Ectodermal cell (in vitro differentiated cells): Measurements from ENCODE around the gene CDK11A.
A peak's percentile ranks its signal among the peaks of the same experiment; 100 is the strongest.
"Not testable (repeated sequence)": the region's sequence is repeated elsewhere in the genome, so short reads cannot be mapped to it uniquely, and the experiment has no call there.

ENCODE experiments used
- H3K27ac ChIP-seq: 2 replicates; pipeline ENCODE4 v1.7.0; 2013; ENCODE audit warnings: mild to moderate bottlenecking, low read depth, low read length; ENCODE audit not compliant: insufficient read depth, poor library complexity, severe bottlenecking
- H3K27me3 ChIP-seq: 2 replicates; pipeline ENCODE4 v1.7.0; 2013; ENCODE audit warnings: mild to moderate bottlenecking, low read length; ENCODE audit not compliant: insufficient read depth, control insufficient read depth, poor library complexity, severe bottlenecking
- H3K36me3 ChIP-seq: one replicate; pipeline ENCODE4 v1.7.0; 2013; ENCODE audit warnings: low read length; ENCODE audit not compliant: control insufficient read depth, insufficient read depth
- H3K4me1 ChIP-seq: one replicate; pipeline ENCODE4 v1.7.0; 2013; ENCODE audit warnings: low read length; ENCODE audit not compliant: control insufficient read depth, insufficient read depth
- H3K4me3 ChIP-seq: 2 replicates; pipeline ENCODE4 v1.7.0; 2013; ENCODE audit warnings: low read depth, low read length, control low read depth; ENCODE audit not compliant: insufficient read depth
- H3K9me3 ChIP-seq: 2 replicates; pipeline ENCODE4 v1.7.0; 2013; ENCODE audit warnings: mild to moderate bottlenecking, low read length, moderate library complexity; ENCODE audit not compliant: control insufficient read depth
- WGBS, 2 experiments: methylation state at CpG; one replicate each; pipeline ENCODE4 v1.1.7; 2013; ENCODE audit warnings: missing lambda C conversion rate in 2 of 2; 5-methylcytosine and 5-hydroxymethylcytosine counted together

Gene CDK11A

DNA sequence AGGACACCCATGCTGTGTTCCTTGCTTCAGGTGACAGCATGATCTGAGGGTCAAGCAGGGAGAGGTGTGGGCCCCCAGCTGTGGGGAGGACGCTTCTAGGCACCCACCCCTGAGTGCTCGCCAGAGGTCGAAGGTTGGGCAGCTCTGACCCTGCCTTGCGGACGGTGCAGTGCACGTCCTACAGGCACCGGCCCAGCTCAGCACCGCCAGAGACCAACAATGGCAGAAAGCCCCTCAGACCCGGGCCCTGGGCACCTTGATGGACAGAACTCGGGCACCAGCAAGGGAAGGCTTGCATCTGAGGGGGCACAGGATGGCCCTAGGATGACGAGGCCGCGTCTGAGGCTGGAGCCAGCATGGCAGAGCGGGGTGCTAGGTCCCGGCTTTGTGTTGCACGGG, 29.4 kb upstream of the CDK11A start:
- peaks cover 14% of the 10 kb centered on the region for H3K36me3 ChIP-seq
- H3K4me1 ChIP-seq = no peaks in the 10 kb centered on the region
- 95 to 96% methylated on average over 16 of the region's 16 CpGs for WGBS, 2 experiments
- no peak overlapping the region for H3K4me3 ChIP-seq
- no peaks in the 10 kb centered on the region for H3K27me3 ChIP-seq
- no peak overlapping the region for H3K27ac ChIP-seq
- no peaks in the 10 kb centered on the region for H3K9me3 ChIP-seq

DNA sequence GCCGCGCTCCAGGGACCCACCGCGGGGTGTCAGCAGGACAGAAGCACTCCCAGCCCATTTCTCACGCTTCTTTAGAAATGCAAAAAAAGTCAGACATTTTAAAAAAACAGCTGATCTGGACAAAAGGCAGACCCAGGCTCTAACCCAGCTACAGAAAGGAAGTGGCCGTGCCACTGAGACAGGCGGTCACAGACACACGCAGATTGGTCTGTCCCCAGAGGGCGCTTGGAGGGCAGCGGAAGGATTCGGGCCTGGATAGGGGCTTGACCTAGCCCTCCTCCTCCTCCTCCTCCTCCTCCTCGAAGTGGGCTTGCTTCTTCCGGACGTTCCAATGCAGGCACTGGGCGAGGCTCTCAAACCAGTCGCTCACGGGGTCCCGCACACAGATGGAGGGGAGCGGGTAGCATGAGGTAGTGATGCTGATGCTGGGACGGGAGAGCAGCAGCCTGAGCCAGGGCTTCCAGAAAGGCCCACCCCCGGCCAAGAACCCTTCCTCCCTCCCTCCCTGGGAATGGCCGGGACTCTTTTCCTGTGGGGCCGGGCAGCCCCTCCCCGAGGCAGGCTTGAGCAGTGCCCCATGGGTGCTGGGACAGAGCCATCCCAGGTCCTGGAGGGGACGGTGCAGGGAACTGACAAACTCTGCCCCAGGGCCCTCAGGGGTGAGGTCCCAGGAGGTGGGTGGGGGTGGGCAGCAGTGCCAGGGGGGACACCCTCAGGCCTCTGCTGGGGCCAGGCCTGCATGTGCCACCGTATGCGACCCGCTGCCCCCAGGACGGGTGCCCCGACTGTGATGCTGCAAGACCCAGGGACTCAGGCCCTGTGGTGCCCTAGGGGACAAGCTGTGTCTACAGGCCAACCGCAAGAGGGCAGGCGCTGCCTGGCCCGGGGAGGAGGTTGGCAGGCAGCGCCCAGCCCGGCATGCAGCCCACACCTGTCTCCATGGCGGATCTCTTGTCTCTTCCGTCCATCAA, 28.8 kb upstream of the CDK11A start:
- H3K4me1 ChIP-seq = no peaks in the 10 kb centered on the region
- H3K36me3 ChIP-seq = peaks cover 14% of the 10 kb centered on the region
- no peak overlapping the region for H3K27ac ChIP-seq
- no peak overlapping the region for H3K4me3 ChIP-seq
- no peaks in the 10 kb centered on the region for H3K27me3 ChIP-seq
- H3K9me3 ChIP-seq = no peaks in the 10 kb centered on the region
- 89 to 90% methylated on average over 37 of the region's 37 CpGs for WGBS, 2 experiments

DNA sequence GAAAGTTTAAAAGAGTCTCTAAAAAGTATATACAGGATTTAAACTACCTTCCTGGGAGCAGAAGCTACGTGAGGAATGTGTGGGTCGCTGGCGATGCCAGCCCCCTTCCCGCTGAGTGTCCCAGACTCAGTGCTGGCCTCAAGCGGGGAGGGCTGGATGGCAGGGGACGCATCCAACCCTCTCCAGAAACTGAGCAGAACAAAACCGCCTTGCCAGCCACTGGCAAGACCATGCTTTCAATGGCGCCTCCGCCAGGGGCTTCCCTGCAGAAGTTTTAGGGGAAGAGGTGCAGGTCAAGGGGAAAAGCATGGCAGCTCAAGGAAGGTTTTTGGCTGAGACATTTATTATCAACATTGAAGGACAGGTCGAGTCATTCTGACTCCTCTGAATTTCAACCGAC, 28.0 kb upstream of the CDK11A start:
- WGBS, 2 experiments = 92 to 94% methylated on average over 11 of the region's 11 CpGs

DNA sequence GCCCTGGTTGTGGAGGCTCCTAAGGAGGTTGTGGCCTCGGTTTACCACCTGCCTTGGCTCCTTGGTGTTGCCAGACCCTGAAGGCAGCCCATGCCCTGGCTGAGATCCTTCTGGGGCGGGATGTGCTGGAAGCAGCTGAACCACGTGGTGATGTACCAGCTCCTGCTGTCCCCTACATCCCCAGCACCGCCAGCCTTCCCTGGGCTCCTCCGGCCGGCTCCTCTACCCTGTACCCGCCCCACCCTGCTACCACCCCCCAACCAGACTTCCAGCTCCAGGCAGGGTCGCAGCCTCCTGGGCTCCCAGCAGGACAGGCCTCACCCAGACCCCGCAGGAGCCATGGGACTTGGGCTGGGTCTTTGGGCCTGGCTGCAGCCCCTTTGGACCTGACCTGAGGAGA, 25.8 kb upstream of the CDK11A start:
- H3K4me3 ChIP-seq, H3K4me1 ChIP-seq, H3K27ac ChIP-seq, H3K36me3 ChIP-seq, H3K9me3 ChIP-seq, H3K27me3 ChIP-seq: not testable (repeated sequence)
- 80 to 85% methylated on average over 6 to 7 of the region's 9 CpGs for WGBS, 2 experiments

More for the DNA sequence above, 28.0 kb upstream of the CDK11A start:
- Histone ChIP-seq H3K27me3 (no peaks in the 10 kb centered on the region), H3K4me1 (no peaks in the 10 kb centered on the region), H3K27ac (no peak overlapping the region), H3K9me3 (no peaks in the 10 kb centered on the region), H3K4me3 (no peak overlapping the region), H3K36me3 (peaks cover 14% of the 10 kb centered on the region)

DNA sequence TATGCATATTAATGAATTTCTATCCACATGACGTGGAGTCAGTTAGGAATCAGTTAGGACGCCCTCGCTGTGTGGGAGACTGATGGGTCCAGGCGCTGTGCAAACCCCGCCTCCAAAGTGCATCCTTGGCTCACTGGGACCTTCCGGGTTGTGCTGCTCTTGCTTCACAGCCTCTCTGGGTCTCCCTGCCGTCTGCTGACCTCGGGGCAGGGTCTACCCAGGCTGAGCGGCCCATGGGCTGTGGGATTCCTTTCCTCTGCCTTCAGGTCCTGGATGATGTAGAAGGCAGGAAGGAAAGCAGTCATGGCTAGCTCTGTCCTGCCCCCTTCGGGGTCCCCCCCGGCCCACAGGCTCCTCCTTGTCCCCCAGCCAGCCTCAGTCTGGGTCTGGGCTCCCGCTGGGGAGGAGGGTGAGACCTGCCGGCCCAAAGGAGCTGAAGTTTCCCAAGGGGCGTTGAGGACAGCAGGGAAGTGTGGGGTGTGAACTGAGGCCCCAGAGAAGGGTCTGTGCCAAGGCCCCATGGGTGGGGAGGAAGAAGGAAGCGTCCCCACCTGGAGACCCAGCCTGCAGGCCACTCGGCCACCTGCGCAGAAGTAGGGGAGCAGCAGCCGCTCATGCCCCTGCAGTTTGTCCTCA, 24.6 kb upstream of the CDK11A start:
- Histone ChIP-seq H3K4me1 (no peaks in the 10 kb centered on the region), H3K27me3 (no peaks in the 10 kb centered on the region), H3K4me3 (no peak overlapping the region), H3K9me3 (no peaks in the 10 kb centered on the region), H3K27ac (no peak overlapping the region), H3K36me3 (no peaks in the 10 kb centered on the region)
- 80 to 81% methylated on average over 18 of the region's 18 CpGs for WGBS, 2 experiments

DNA sequence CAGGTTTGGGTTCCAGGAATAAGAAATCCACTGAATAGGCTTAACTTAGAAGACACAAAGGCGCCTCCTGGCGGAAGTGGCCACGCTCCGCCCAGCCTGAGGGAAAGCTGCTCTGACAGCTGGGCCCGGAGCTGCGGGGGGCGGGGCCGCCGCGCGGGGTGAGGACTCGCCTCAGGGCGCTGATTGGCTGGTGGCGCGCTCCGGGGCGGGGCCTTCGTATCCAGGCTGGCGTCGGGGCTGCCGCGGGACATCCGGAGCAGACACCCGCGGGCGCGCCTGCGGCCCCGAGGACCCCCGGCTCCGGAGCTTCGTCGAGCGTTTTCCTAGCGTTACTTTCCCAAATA, 22.4 kb upstream of the CDK11A start:
- not testable (repeated sequence) for H3K27ac ChIP-seq, H3K4me1 ChIP-seq, H3K4me3 ChIP-seq, H3K9me3 ChIP-seq, H3K27me3 ChIP-seq, H3K36me3 ChIP-seq
- no CpG with 5 or more reads among the region's 35 CpGs for WGBS, 2 experiments

DNA sequence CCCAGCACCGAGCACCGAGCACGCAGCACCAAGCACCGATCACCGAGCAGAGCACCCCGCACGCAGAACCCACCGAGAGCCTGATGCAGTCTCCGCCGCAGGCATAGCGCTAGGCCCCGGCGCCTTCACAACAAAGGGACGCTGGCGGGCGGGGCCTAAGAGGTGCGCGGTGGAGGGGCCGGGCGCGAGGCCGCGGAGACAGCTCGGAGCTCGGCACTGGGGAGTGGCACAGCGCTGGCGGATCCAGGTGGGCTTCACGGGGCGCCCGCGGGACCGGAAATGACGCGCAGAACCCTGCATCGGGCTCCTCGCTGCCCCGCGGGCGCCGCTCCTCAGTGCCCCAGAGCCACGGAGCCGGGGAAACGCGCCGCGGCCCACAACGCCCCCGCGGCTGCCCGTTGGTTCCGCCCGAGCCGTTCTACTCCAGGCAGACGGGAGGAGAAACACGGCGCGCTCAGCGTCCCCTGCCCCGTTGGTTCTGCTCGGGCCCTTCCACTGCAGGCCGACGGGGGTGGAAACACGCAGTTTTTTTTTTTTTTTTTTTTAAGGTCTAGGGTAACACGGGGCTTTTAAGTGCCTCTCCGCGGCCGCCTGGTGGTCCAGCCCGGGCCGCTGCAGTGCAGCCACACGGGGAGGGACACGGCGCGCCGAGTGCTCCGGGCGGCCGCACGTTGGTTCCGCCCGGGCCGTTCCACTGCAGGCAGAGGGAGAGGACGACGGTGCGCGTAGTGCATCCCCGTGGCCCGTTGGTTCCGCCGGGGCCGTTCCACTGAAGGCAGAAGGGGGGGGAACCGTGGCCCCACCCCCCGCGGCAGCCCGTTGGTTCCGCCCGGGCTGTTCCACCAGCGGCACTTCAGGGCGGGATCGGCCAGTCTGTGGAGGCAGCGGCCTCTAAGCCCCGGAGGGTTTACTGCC, 21.8 kb upstream of the CDK11A start:
- WGBS, 2 experiments = 0% methylated on average over 8 to 21 of the region's 101 CpGs
- H3K4me1 ChIP-seq, H3K36me3 ChIP-seq, H3K9me3 ChIP-seq, H3K27me3 ChIP-seq: not testable (repeated sequence)
- Histone ChIP-seq H3K4me3 (peak overlapping the region; percentile 22), H3K27ac (peak overlapping the region; percentile 95)

DNA sequence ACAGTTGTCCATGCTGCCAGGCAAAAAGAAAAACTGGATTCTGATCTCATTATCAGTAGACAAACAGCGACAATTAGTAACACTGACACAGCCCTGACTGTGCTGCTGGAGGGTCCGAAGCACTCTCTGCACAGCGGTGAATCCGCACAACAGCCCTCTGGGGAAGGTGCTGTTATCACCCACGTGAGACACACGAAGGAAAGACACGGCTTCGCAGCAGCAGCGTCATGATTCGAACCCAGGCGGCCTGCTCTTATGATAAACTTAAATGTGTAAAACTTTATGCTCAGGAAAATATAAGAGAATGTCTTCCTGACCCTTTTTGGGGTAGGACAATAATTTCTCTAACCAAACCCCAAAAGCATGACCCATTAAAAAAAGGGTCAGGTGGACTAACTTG, 18.4 kb upstream of the CDK11A start:
- not testable (repeated sequence) for H3K27ac ChIP-seq, H3K27me3 ChIP-seq, H3K4me1 ChIP-seq, H3K9me3 ChIP-seq, H3K4me3 ChIP-seq, H3K36me3 ChIP-seq
- WGBS, 2 experiments = 91 to 94% methylated on average over 11 of the region's 11 CpGs

DNA sequence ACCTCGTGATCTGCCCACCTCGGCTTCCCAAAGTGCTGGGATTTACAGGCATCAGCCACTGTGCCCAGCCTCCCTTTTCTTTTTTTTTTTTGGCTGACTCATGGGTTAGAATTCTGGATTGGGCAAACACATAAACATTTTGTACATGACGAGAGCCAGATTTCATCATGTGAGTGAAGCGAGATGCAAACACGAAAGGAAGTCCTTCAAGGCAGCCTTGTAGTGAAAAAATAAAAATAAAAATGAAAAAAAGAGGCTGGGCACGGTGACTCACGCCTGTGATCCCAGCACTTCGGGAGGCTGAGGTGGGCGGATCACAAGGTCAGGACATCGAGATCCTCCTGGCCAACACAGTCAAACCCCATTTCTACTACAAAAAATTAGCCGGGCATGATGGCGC, 16.9 kb upstream of the CDK11A start:
- not testable (repeated sequence) for H3K27me3 ChIP-seq, H3K4me3 ChIP-seq, H3K9me3 ChIP-seq, H3K27ac ChIP-seq, H3K4me1 ChIP-seq, H3K36me3 ChIP-seq
- WGBS, 2 experiments = 86 to 94% methylated on average over 12 of the region's 12 CpGs

DNA sequence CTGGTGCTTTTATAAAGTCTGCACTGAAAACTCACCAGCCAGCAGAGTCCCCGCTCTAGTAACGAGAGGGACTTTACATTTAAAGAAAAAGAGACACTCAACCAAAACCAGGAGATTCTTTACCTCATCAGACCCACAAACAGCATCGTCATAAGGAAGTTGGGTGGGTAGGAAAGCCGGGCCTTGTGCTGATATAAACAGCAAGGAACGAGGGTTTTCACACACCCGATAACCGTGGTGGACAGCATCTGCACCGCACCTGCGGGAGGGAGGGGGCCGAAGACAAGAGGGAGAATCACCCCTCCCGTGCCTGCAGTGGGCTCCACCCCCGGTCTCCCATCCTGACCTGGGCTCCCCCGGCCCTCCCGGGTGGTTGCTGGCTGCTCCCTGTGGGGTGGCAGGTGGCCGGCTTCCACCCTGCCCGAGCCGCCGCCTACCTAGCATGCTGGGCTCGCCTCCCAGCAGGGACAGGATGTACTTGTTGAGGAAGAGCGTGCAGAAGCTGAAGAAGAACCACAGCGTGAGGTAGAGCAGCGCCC, 14.7 kb upstream of the CDK11A start:
- H3K36me3 ChIP-seq = peaks cover 11% of the 10 kb centered on the region
- 90 to 97% methylated on average over 4 to 8 of the region's 22 CpGs for WGBS, 2 experiments
- H3K4me1 ChIP-seq, H3K27ac ChIP-seq, H3K4me3 ChIP-seq, H3K9me3 ChIP-seq, H3K27me3 ChIP-seq: not testable (repeated sequence)
